Pancreas (tissue), 10 donors: Measurements from ENCODE around the gene ACOT11. TPM values are rescaled to one million over a fixed set of nuclear protein-coding genes. Genes with fewer than 3 reads are reported as not detected.
"Not testable (repeated sequence)": the region's sequence is repeated elsewhere in the genome, so short reads cannot be mapped to it uniquely, and the experiment has no call there.

Experiments used
- ATAC-seq, 4 donors: fragments of 200-7000 bp; cut with Tn5 transposase; one replicate each; pipeline versions ENCODE4 v1.8.0 to v1.9.1; 2020; ENCODE audit warnings: mild to moderate bottlenecking in 4 of 4, moderate library complexity in 4 of 4
- DNase-seq, 6 donors: peaks; one replicate each; pipeline ENCODE4 v3.0.0-alpha.2; 2020
- FAIRE-seq: peaks from 2 replicates; lab custom pipeline; 2012; peaks lifted over from hg19 to GRCh38; lab: Jason Lieb, UNC
- H3K27ac ChIP-seq, 4 donors: fragments of 200-600 bp; sonication (generic); 1 replicate in 3 of 4; 2 replicates in 1 of 4; pipeline versions ENCODE4 v1.5.0 to v1.8.0; 2020
- H3K27me3 ChIP-seq, 4 donors: fragments of 200-600 bp; one replicate each; pipeline ENCODE4 v1.8.0; 2021
- H3K36me3 ChIP-seq, 3 donors: fragments of 200-600 bp; sonication (generic) in 1 of 3; one replicate each; pipeline versions ENCODE4 v1.5.0 to v1.8.0; 2020 to 2021
- H3K4me1 ChIP-seq, 3 donors: fragments of 200-600 bp; one replicate each; pipeline ENCODE4 v1.8.0; 2021
- H3K4me3 ChIP-seq, 4 donors: fragments of 200-600 bp; sonication (generic) in 2 of 4; one replicate each; pipeline versions ENCODE4 v1.5.0 to v1.8.0; 2020 to 2021
- H3K9me3 ChIP-seq, 4 donors: fragments of 200-600 bp; one replicate each; pipeline ENCODE4 v1.8.0; 2021
- CTCF ChIP-seq, 4 donors: fragments of 200-600 bp; sonication (generic) in 3 of 4; IDR thresholded peaks; one replicate each; pipeline versions ENCODE4 v1.5.0 to v1.8.0; 2021; ENCODE audit warnings: antibody characterized with exemption in 4 of 4
- WGBS, 2 donors: extraction: QIAGEN DNeasy Blood & Tissue Kit; methylation state at CpG; one replicate each; pipeline ENCODE4 v1.1.7; 2013; 5-methylcytosine and 5-hydroxymethylcytosine counted together
- intact Hi-C, 3 donors: fragments of 100-400 bp; cut with DNase I; formaldehyde crosslinking; loops; one replicate each; pipeline versions ENCODE4 v1.11.1 to v1.14.2; 2022
- polyA plus RNA-seq, 2 donors: library from polyadenylated mRNA; stranded (reverse); fragments of 200-250 nt; gene quantifications; one replicate each; pipeline ENCODE4 v1.2.3, GENCODE V29; 2013
- total RNA-seq, 6 donors: library from RNA; stranded (reverse); fragmentation: NEBNext Ultra II Directional in 4 of 6; extraction: Animal tissue kit (Norgen Biotek cat#: 25700) in 4 of 6; gene quantifications; one replicate each; pipeline versions ENCODE4 v1.2.1 to v1.2.4, GENCODE V29; 2021 to 2023
- donor health status: healthy with polysubstance abuse.
- donor health status: DM: no; HTN: no; CAD: no; lungs with moderate emphysema.
- donor health status: DM: no; HTN: no; CAD: no.
- donor health status: control.
- donor health status: control.
- donor health status: Bipolar disorder and iron deficiency.
- donor health status: DM: yes; HTN: yes; CAD: no.
- donor health status: DM: no; HTN: no; CAD: no.
- donor health status: DM: no; HTN: no; CAD: no.
- donor health status: DM: yes; HTN: yes; CAD: no.

The ACOT11 gene
- total and polyA plus RNA-seq, 8 donors: 2.6 to 6.7 (median 3.1) TPM

- Histone ChIP-seq H3K4me3 (no peak overlapping the region), H3K27me3 (no peaks in the 10 kb centered on the region), H3K27ac (no peak overlapping the region), H3K36me3 (no peaks in the 10 kb centered on the region), H3K9me3 (no peaks in the 10 kb centered on the region), H3K4me1 (no peaks in the 10 kb centered on the region)
- WGBS, 2 donors: 56 to 66% methylated on average over 5 of the region's 5 CpGs
- ATAC-seq (peak in 3 of 4 donors; percentile 25 to 50 (median 36)), FAIRE-seq (no peak), DNase-seq (no peak)
- intact Hi-C loops: no loop called here
- no peak for TF ChIP-seq CTCF (IDR thresholded peaks at IDR 0.05)
These were observed 28.3 kb upstream of the ACOT11 start for GRCh38 chr1:54519709-54520108.

- TF ChIP-seq CTCF (IDR thresholded peaks at IDR 0.05): no peak
- intact Hi-C loops: no loop called here
- DNase-seq (no peak), FAIRE-seq (no peak), ATAC-seq (no peak)
- Histone ChIP-seq H3K4me3 (no peak overlapping the region), H3K9me3 (no peaks in the 10 kb centered on the region), H3K36me3 (no peaks in the 10 kb centered on the region), H3K27ac (no peak overlapping the region), H3K27me3 (no peaks in the 10 kb centered on the region), H3K4me1 (no peaks in the 10 kb centered on the region)
- 74 to 75% methylated on average over 9 of the region's 9 CpGs for WGBS, 2 donors
These were observed 27.3 kb upstream of the ACOT11 start for GRCh38 chr1:54520631-54521321.

- intact Hi-C loops, ATAC-seq, DNase-seq, H3K27ac ChIP-seq, FAIRE-seq, H3K27me3 ChIP-seq, H3K4me3 ChIP-seq, H3K9me3 ChIP-seq, H3K36me3 ChIP-seq, H3K4me1 ChIP-seq: not testable (repeated sequence)
- WGBS, 2 donors: 71% methylated on average over 3 of the region's 3 CpGs
These were observed 21.5 kb upstream of the ACOT11 start for GRCh38 chr1:54526565-54526964.

GRCh38 chr1:54528613-54529012 is 19.4 kb upstream of the ACOT11 start:
- no peak for FAIRE-seq
- ATAC-seq: no peak
- H3K36me3 ChIP-seq: no peaks in the 10 kb centered on the region
- WGBS, 2 donors: 61 to 64% methylated on average over 1 of the region's 1 CpG
- intact Hi-C loops: no loop called here
- no peak for TF ChIP-seq CTCF (IDR thresholded peaks at IDR 0.05)
- no peaks in the 10 kb centered on the region for H3K4me1 ChIP-seq
- H3K27me3 ChIP-seq: no peaks in the 10 kb centered on the region
- no peaks in the 10 kb centered on the region for H3K9me3 ChIP-seq
- DNase-seq: peak in 1 of 6 donors; percentile 3
- no peak overlapping the region for H3K4me3 ChIP-seq
- no peak overlapping the region for H3K27ac ChIP-seq

- no peaks in the 10 kb centered on the region for H3K4me1 ChIP-seq
- no peak for ATAC-seq
- no peak overlapping the region for H3K4me3 ChIP-seq
- WGBS, 2 donors: 87 to 92% methylated on average over 2 of the region's 2 CpGs
- H3K36me3 ChIP-seq: no peaks in the 10 kb centered on the region
- intact Hi-C loops: no loop called here
- no peak overlapping the region for H3K27ac ChIP-seq
- DNase-seq: no peak
- no peaks in the 10 kb centered on the region for H3K9me3 ChIP-seq
- no peaks in the 10 kb centered on the region for H3K27me3 ChIP-seq
- TF ChIP-seq CTCF (IDR thresholded peaks at IDR 0.05): no peak
- FAIRE-seq: no peak
These were observed 16.0 kb upstream of the ACOT11 start for GRCh38 chr1:54532033-54532432.

GRCh38 chr1:54536656-54537055 is 11.4 kb upstream of the ACOT11 start:
- H3K27me3 ChIP-seq, DNase-seq, H3K36me3 ChIP-seq, H3K4me3 ChIP-seq, intact Hi-C loops, H3K9me3 ChIP-seq, ATAC-seq, H3K4me1 ChIP-seq, FAIRE-seq, H3K27ac ChIP-seq: not testable (repeated sequence)
- 82 to 91% methylated on average over 4 of the region's 4 CpGs for WGBS, 2 donors
